HCEC 1CT (cell line): ENCODE data around the gene SGO2.
A peak's percentile ranks its signal among the peaks of the same experiment; 100 is the strongest.
"Not testable (repeated sequence)": the region's sequence is repeated elsewhere in the genome, so short reads cannot be mapped to it uniquely, and the experiment has no call there.

ENCODE experiments used
- DNase-seq: peaks from one replicate; pipeline ENCODE4 v3.0.0-alpha.2; 2017

Gene SGO2

DNA sequence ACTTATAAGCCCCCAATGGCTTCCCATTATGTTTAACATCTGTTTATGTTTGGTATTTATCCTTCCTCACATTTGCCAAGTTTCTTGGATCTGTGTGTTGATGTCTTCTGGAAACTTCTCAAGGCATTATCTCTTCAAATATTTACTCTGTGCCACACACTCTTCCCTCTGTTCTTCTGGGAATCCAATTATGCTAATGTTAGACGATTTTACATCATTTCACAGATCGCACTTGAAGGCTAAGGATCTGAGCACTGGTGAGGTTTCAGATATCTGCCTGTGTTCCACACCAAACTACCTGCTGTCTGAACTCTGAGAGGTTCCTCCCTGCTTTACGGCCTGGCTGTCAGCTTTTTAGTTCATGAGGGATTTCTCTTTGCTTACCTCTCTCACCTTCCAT lies 69.9 kb downstream of the SGO2 start:
- no peak for DNase-seq

DNA sequence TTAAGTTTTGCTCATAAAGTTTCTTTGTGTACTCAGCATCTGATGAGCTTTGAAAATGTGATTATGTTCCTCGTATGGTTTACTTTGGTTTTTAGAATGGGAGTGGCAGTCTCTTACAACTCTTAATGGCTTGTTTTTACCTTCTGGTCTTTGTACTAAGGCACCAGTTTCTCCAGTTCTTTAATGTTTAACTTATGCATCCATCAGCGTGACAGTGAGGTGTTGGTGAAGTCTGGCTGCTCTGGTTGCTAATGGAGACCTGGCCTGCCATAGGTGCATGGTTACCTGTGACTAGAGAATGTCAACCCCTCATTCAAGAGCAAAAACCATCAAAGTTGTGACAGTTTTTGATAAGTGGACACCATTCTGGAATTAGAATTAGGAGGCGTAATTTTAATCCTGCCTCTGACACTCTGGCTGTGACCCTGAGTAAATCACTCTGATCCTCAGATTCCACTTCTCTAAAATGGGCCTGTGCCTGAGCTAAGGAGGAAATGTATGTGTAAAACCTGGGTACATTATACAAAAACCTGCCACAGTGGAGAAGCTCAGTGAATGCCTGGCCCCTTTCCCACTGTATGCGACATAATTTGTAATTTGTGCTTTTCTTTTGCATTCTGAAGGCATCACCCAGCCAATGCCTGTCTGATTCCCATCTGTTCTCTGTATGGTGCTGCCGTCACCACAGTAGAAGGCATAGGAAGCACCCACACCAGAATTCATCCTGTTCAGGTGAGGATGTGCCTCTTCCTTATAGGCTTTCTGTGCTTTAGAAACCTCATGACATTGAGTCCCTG lies 71.0 kb downstream of the SGO2 start:
- DNase-seq: no peak

DNA sequence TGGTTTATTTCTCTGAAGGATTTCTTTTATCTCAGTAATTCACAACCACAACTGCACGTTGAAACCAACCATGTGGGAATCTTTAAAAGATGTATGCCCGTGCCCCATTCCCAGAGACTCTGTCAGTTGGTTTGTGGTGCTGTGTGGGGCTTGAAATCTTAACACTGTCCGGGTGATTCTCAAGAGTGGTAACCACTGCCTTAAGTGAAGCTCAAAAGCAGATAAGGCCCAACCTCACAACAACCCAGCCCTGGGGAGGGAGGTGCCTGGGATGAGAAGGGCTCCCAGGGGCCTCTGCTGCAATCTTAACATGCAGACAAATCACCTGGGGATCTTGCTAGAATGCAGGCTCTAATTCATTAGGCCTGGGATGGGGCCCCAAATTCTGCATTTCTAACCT lies 73.2 kb downstream of the SGO2 start:
- no peak for DNase-seq

DNA sequence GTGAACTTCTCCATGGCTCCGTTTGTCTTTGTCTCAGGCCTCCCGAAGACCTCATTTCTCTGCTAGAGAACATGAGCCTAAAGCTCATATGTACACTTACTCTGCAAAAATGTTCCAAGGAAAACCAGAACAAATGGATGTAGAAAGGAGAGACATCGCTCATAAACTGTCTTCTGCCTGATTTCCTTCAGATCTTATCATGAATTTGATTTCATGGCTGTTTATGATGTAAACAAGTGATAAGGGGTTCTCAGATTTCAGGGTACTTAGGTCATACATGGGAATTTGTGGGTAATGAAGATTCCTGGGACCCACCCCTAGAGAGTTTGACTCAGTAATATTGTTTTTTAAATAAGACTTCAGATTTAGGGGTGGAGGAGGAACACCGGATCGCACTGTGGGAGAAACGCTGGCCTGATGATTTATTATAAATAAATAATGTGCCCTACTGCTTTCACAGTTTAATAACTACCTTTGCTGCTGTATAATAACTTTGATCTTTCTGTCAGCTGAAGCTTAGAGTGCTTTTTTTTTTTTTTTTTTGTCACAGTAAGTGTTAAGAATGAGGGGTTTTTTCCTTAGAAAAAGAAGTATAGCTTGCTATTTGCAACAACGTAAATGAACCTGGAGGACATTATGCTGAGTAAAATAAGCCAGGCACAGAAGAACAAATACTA lies 74.7 kb downstream of the SGO2 start:
- no peak for DNase-seq

DNA sequence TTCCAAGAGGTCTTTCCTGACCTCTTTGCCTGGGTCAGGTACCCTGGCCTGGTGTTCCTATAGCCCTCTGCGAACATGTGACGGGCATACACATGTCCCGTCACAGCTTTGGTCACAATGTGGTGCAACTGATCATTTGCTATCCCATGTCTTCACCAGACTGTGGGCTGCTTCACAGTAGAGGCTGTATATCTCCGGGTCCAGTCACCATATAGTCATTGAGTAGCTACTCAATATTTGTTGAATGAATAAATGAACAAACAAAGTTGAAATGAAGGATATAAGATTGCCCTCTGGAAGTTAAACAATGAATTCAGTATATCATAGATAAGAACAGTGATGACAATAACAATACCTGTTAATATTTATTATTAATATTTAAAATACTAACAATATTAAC lies 76.6 kb downstream of the SGO2 start:
- DNase-seq: no peak

DNA sequence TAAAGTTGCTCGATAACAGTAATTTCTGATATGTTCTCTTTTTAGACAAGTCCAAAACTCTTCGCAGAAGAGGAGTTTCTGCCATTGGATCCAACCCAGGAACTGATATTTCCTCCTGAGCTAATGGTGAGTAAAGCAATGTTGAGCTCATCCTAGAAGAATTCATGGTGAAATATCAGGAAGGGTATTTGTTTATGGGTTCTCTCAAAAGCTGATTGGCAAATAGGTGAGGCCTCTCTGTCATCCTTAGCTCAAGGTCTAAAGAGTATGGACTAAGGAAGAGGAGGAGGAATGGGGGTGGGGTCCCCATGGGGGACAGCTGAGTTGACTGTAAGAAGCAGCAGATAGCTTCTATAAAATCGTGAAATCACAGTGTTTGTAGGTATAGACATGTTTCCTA lies 78.0 kb downstream of the SGO2 start:
- peak; percentile 87 for DNase-seq

DNA sequence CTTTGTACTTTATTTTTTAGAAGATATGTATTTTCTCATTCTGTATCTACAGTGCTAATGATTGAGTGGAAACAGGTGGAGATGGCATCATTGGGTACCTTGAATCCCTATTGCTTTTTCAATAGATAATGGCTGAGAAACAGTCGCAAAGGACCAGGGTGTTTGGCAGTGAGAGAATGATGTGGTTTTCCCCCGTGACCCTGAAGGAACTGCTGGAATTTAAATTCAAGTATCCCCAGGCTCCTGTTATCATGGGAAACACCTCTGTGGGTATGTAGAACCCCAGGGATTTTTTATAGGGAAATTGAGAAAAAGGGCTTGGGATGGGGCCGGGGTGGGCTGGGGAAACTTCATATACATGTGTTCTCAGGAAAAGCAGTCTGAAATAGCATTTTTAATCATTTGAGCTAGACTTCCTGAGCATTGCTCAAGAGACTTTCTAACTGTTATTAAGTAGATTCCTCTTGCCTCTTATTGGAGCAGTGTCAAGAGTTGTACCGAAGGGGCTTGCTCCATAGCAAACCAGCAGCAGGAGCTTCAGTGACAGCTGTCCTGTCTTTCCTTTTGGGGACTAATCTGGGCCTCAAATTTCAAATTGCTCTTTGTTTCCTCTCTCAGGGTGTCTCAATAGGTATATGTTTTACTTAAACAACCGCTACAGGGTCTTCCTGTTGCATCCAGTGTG lies 78.7 kb downstream of the SGO2 start:
- no peak for DNase-seq

DNA sequence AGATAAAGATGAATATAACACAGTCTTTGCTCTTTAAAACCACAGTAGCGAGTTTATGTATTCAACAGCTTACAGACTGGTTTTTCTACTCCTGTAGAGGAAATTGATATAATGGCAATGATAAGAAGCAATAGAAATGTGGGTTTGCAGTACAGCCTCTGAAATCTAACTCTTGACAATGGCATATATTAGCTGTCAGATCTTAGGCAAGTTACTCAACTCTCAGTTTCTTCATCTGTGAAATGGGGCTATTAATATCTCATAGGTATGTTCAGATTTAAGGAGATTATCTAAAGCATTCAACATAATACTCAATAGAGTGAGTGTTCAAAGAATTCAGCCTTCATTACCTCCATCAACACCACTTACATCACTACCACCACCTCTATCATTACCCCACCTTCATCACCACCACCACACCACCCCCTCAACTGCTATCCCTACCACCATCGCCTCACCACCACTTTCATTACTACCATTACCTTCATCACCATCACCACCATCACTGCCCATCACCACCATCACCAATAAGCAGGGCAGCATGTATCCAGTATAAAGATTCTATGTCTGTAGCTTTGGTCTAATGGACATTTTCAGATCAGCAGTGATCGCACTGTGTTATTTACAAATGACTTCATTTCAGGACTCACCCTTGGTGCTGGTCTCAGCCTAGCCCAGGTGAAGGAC lies 82.5 kb downstream of the SGO2 start:
- DNase-seq: no peak

DNA sequence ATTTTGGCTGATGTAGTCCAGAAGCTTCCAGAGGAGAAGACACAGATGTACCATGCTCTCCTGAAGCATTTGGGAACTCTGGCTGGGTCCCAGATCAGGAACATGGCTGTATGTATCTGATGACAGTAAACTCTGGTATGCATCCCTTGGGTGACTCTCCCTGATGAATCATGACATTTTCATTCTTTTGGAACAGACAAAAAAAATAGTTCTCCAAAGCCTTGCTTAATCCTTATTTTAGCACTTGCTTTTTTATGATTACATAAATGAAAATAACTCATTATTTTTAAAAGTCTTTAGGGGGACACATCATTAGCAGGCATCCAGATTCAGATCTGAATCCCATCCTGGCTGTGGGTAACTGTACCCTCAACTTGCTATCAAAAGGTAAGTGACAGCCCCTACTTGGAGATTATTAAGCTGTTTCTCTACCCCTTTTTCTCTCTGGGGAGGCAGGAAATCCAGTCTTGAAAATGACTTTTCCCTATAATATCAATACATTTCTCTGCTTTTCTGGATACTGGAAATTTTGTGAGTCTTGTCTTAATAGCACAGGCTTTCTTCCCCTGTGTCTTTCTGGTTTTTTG lies 83.1 kb downstream of the SGO2 start:
- peak; percentile 93 for DNase-seq

DNA sequence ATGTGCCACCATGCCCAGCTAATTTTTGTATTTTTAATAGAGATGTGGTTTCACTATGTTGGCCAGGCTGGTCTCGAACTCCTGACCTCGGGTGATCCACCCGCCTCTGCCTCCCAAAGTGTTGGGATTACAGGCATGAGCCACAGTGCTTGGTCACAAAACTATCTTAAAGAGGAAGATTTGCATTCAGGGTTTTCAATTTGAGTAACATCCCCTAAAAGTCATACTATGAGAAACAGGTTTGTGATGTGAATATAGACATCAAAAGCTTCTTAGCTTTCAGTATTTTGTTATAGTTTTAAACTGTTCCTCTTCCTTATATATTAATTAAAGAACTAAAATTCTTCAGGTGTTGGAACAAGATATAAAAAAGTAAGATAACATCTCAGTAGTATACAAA lies 84.2 kb downstream of the SGO2 start:
- DNase-seq: not testable (repeated sequence)

DNA sequence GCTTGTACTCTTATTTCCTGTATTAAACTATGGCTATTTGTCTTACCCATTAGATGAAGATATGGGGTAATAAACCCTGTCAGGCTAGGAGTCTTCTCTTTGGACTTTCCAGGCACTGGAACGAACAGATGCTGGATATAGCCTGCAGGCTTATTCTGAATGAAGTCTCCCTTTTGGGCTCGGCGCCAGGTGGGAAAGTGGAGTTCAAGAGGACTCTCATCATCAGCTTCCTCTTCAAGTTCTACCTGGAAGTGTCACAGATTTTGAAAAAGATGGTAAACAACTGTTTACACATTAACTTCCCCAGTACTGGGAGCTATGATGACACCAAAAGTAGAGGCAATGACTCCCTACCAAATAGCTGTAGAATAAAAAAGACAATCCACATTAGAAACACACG lies 87.7 kb downstream of the SGO2 start:
- no peak for DNase-seq

DNA sequence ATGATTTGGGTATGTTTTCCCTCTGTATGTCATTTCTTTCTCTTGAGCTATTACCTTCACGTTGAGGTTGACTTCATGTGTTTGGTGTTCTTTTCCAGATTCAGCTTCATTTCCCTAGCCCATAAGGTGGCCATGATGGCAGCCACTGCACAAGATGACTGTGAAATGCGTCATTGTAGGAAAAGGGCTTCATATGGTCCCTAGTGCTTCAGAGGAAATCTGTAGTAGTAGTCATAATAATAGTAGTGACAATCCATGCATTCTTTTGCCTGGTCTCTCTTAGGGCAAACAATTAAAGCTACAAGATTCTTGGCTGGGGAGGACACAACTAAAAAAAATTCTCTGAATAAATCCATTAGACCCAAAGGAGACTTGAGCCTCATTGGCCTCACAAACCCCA lies 88.2 kb downstream of the SGO2 start:
- DNase-seq: no peak

DNA sequence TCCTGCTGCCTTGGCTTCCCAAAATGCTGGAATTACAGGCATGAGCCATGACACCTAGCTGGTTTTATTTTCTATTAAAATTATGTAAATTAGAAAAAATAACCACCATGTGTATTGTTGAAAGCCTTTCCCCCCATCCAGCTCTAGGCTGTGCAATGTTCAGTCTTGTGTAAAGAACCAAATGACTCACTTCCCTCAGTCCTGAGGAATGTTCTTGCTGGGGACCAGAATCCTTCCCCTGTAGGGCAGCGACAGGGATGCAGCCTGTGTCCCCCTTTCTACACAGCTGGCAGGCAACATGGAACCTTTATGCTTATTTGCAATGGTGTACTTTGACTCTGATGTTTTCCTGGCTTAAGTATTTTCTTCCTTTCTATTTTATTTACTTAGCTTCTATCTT lies 89.2 kb downstream of the SGO2 start:
- DNase-seq: peak; percentile 85

DNA sequence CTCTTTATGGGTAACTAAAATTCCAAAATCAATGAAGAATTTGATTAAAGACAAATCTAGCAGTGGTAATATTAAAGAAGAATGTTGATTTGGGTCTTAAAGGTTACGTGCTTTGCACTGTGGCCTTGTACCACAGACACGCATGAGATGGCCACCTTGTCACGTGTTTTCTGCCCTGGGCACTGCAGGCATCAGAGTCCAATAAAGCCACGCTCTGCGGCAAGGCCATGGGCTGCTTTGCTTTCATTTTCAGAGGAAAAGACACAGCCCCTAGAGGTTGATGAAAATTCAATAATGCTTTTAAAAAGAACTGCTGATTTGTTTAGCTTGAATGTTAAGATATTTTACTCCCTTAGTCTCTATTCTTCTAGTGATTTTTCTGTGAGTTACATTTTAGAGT lies 90.2 kb downstream of the SGO2 start:
- no peak for DNase-seq

DNA sequence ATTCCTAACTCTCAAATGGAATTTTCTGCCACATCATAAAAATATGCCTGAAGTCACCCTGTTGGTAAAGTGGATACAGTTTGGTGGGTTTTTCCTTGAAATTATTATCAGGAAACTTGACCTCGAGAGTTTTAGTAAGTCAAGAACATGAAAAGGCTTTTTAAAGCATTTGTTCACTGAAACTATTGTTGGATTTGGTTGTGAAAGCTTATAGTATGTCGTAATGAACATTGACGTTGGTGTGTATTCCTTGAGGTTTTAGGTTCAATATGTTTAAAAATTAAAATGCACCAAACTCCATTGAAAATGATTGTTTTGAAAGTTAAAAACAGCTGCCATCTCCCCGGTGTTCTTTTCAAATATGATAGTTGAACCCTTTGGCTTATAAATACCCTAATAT lies 90.6 kb downstream of the SGO2 start:
- DNase-seq: no peak

DNA sequence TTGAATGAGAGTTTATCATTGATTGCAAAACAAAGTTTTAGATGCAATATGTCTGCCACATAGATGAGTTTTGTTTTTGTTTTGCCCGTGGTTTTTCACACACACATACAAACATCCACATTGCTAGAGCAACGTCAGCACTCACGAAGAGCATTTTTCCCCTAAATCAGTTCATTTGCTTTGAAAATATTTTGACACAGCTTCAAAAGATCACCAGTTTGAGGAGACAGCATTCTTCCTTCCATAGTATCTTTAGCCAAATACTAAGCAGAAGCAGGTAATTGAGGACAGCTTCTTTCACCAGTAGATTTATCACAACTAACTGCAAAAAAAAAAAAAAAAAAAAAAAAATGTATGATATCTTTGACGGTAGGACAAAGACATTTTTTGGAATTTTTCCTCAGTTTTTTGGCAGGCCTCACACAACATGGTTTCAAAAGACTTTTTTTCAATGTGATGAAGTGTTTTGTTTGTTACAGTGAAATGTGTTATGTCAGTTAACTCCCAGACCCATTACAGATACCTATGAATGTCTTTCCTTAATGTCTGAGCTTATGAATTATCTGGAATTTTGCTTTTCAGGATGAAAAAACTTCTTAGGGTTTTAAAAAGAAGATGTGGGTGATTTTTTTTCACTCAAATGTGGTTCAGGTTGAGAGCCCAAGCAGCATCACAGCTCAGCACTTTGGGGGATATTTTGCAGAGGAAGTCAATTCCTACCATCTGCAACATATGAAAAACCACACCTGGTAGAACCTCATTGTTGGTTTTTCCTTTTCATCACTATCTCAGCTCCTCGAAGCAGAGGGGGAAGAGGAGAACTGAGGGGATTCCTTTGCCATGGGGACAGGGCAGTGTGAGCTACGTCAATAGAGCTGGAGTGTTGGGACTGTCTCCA lies 91.4 kb downstream of the SGO2 start:
- DNase-seq: no peak

DNA sequence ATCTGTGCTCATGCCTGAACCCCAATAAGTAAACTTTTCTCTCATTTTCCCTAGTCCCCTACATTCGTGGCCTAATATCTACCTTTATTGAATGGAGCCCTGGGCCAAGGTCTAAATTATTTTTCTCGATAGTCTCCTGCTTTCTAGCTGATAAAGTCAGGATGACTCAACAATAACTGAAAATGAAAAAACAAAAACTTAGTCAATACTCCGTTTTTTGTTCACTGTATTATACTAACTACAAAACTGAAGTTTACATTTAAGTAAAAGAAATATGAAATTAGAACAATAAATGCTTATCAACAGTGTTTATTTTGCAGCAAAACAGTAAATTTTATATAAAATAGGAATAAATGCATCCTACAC lies 92.0 kb downstream of the SGO2 start:
- no peak for DNase-seq

DNA sequence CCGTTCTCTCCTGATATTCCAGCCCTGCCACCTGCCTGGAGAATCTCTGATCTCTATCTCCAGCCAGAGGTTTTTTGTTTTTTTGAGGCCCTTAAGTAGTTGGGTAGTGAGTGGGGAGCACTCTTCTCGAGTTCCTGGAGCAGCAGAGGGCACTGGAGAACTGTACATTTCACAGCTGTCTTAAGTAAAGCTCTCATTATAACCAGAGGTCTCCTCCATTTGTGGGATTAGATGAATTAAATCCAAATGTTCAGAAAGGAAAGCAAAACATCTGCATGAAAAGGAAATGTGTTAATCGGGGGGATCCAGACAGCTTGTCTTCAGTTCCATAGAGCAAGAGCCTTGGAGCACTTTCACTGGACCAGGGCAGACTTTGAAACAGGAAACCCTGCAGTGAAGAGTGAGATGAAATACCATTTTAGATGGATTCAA lies 92.6 kb downstream of the SGO2 start:
- DNase-seq: peak; percentile 49

DNA sequence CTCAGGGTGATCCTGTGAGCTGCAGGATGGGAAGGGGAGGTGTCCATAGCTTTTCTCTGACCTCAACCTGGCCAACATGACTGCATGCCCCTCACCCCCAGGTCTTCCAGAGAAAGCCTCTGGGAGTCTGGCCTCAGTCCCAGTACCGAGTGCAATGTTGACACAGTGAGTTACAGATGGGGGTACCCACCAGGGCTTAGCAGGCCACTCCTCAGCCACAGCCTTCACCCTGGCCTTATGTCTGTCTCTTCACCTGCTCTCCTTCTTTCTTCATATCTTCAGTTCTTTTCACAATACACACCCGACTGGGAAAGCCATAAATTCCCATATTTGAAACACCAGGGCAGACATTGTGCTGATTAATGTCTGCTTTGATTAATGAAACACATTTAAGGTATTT lies 93.3 kb downstream of the SGO2 start:
- no peak for DNase-seq

DNA sequence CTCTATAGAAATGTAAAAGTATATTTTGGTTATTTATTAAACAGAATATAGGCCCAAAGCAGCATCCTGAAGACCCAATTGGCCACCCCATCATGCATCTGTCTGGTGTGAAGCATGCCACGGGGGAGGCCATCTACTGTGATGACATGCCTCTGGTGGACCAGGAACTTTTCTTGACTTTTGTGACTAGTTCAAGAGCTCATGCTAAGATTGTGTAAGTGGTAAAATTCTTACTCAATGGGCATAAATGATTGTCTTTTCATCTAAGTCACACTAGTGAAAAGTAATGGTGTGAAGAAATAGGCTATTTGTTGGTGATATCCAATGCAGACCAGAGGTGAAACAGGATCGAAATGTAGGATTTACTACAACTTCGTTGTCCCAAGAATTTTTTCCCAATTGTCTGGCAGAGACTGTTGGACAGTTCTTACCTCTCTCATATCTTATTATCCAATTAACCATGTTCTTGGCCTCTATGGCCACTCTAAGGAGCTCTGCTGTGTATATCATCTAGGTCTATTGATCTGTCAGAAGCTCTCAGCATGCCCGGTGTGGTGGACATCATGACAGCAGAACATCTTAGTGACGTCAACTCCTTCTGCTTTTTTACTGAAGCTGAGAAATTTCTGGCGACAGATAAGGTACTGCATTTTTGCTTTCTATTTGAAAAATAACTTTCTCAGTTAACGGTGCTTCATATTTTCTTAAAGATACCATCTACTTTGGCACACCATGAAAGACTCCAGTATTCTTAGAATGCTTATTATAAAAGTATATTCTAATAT lies 94.8 kb downstream of the SGO2 start:
- DNase-seq: no peak

DNA sequence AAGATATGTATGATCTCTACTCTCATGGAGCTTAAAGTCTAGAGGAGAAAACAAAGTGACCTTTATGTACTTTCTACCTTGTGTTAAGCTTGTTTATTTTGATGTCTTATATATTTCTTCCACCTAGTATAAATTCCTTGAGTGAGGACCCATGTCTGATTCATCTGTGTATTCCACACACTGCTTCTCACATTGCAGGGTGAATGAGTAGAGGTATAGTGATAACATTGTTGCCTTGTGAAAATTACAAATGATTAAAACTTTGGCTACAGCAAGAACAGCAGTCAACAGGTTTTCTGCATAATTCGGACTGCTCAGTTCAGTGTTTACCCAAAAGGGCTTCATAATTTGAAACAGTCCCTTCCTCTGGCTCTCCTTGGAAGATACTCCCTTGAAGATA lies 96.1 kb downstream of the SGO2 start:
- DNase-seq: no peak
